ENCODE measurements around the gene NFATC2IP. TPM values are rescaled to one million over a fixed set of nuclear protein-coding genes. Genes with fewer than 3 reads are reported as not detected.
A peak's percentile ranks its signal among the peaks of the same experiment; 100 is the strongest.

NFATC2IP gene
- total and polyA plus RNA-seq, 2 of the 13 experiments (the other 11 are each of a cell fraction or from before 2014, with no cell fraction given), result 32.1 to 48.5 TPM

- TF ChIP-seq ZXDC (CRISPR knock-in tag; IDR thresholded peaks at IDR 0.05) (0 out of 2 replicates have a peak, but pooled peaks have one; percentile 63), ATF7-NPFF (CRISPR knock-in tag; IDR thresholded peaks at IDR 0.05; ENCODE audit: low read depth) (no peak; the same call in 1 of the 2 replicates), E2F5 (CRISPR knock-in tag; conservative IDR thresholded peaks at IDR 0.05) (0 out of 2 replicates have a peak, but pooled peaks have one; percentile 27), MBNL3 (CRISPR knock-in tag; conservative IDR thresholded peaks at IDR 0.05) (no peak), ZGPAT (CRISPR knock-in tag; IDR thresholded peaks at IDR 0.05) (peak; percentile 33; the same call in 1 of the 2 replicates), ZNF264 (CRISPR knock-in tag; IDR thresholded peaks at IDR 0.05) (0 out of 2 replicates have a peak, but pooled peaks have one; percentile 10), NONO (IDR thresholded peaks at IDR 0.05) (no peak), NONO (CRISPR knock-in tag; conservative IDR thresholded peaks at IDR 0.05) (peak; percentile 23; the same call in 1 of the 2 replicates), FLYWCH1 (CRISPR knock-in tag; IDR thresholded peaks at IDR 0.05) (no peak), GATAD2A (CRISPR knock-in tag; IDR thresholded peaks at IDR 0.05) (peak; percentile 25; the same call in 1 of the 2 replicates), SRY (CRISPR knock-in tag; IDR thresholded peaks at IDR 0.05) (peak; percentile 55), RXRA (CRISPR knock-in tag; IDR thresholded peaks at IDR 0.05) (peak; percentile 84)
Observed at GRCh38 chr16:28925386-28926228, 25.1 kb upstream of the NFATC2IP start (continued).

All from HepG2 (cell line).